Measurements from ENCODE around the gene LOXHD1.
A peak's percentile ranks its signal among the peaks of the same experiment; 100 is the strongest.

Gene LOXHD1

GRCh38 chr18:46471809-46472498, 185.1 kb downstream of the LOXHD1 start:
- no peak for TF ChIP-seq CTCF (conservative IDR thresholded peaks at IDR 0.05)
- H3K27ac ChIP-seq = no peak overlapping the region

GRCh38 chr18:46470714-46471113, 186.3 kb downstream of the LOXHD1 start:
- no peak overlapping the region for H3K27ac ChIP-seq
- no peak for TF ChIP-seq CTCF (conservative IDR thresholded peaks at IDR 0.05)

GRCh38 chr18:46469186-46469915, 187.7 kb downstream of the LOXHD1 start:
- no peak for TF ChIP-seq CTCF (conservative IDR thresholded peaks at IDR 0.05)
- H3K27ac ChIP-seq = peak overlapping the region; percentile 66

GRCh38 chr18:46468426-46469180, 188.4 kb downstream of the LOXHD1 start:
- H3K27ac ChIP-seq = peak overlapping the region; percentile 66
- TF ChIP-seq CTCF (conservative IDR thresholded peaks at IDR 0.05) = no peak

- no peak for TF ChIP-seq CTCF (conservative IDR thresholded peaks at IDR 0.05)
Observed at GRCh38 chr18:46466234-46467160, 190.5 kb downstream of the LOXHD1 start.

GRCh38 chr18:46464926-46465655, 191.9 kb downstream of the LOXHD1 start:
- no peak for TF ChIP-seq CTCF (conservative IDR thresholded peaks at IDR 0.05)
- peak overlapping the region; percentile 82; the same call in 1 of the 2 replicates for H3K27ac ChIP-seq

More at GRCh38 chr18:46466234-46467160, 190.5 kb downstream of the LOXHD1 start:
- no peak overlapping the region for H3K27ac ChIP-seq

All from VCaP (cell line).